Measurements from ENCODE around the gene SMURF1.

SMURF1 gene

GRCh38 chr7:99141841-99142726 is 1.8 kb downstream of the SMURF1 start:
- peak; percentile 26 to 39 for DNase-seq (ENCODE audit: low read depth in 2 of 2)

DNA sequence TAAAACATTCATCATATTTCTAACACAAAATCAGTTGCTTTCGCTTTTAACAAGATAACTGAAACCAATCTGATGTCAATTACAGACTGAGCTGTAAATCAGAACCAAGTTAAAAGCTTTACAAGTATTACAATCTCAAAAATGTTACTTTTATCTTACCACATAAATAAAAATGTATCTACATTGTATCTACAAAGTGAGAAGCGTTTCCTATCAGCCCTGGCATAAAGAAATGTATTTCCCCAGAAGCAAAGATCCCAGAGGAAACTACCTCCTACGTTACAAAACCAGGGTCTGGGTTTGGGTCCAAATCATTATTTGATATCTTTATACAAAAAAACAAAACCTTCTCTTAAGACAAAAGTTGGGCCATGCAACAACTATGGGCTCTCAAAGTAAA is 2.6 kb downstream of the SMURF1 start:
- DNase-seq (ENCODE audit: low read depth in 2 of 2), result no peak

- no peak for DNase-seq (ENCODE audit: low read depth in 2 of 2)
Observed at GRCh38 chr7:99140813-99141212, 3.1 kb downstream of the SMURF1 start.

DNA sequence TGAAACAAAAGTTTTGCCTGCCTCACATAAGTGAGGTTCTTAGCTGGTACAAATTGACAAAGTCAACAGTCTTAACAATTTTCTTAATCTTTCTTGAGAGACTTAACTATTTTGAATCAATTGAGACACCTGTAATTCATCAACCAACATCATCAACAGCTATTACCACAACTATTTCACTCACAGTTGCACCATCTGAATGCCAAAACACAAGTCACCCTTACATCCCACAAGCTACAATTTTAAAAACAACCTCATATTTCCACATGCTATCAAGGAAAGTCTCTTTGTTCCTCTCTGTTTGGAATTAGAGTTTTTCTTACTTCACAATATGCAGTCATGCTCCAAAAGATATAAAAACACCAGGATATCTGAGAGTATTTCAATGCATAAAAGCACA is 4.9 kb downstream of the SMURF1 start:
- DNase-seq (ENCODE audit: low read depth in 2 of 2), result no peak

GRCh38 chr7:99137411-99138180 is 6.3 kb downstream of the SMURF1 start:
- no peak for DNase-seq (ENCODE audit: low read depth in 2 of 2)

GRCh38 chr7:99135938-99136337 is 8.0 kb downstream of the SMURF1 start:
- DNase-seq (ENCODE audit: low read depth in 2 of 2), result no peak

- no peak for DNase-seq (ENCODE audit: low read depth in 2 of 2)
Observed at GRCh38 chr7:99133766-99134564, 9.9 kb downstream of the SMURF1 start.

DNA sequence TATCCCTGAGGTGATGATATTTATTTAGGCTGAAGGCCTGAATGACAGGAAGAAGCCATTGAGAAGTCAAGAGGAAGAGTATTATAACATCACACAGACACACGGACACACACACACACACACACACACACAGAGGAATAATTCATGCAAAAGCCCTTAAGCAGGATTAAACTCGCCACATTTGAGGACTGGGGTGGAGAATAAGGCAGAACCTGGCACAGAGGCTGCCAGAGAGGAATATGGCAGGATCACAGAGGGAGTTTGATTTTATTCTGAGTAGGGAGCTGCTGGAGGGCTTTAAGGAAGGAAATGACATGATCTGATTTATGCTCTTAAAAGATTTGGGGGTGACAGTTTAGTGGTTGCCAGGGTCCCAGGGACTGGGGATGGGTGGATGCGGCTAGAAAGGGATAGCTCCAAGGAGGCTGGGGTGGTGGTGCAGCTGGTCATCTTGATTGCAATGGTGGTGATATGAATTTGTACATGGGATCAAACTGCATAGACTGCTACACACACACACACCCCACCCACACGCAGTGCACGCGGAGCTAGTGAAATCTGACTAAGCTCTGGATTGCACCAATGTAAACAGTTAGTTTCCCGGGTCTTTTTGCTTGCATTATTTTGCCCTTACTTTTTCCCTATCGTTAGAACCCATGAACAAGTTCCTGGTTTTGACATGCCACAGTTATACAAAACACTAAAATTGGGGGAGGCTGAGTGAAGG is 11.2 kb downstream of the SMURF1 start:
- DNase-seq (ENCODE audit: low read depth in 2 of 2), result no peak

DNA sequence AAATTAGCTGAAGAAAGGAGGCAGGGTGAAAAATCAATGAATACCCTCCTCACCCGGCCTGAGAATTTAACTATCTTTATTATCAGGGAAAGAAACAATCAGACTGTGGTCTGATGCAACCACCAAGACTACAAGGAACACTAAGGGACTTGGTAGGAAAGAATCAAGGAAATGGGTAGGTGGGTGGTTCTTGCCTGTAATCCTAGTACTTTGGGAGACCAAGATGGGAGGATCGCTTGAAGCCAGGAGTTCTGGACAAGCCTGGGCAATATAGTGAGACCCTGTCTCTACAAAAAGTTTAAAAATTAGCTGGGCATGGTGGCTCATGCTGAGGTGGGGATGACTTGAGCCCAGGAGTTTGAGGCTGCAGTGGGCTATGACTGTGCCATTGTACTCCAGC is 12.6 kb downstream of the SMURF1 start:
- DNase-seq (ENCODE audit: low read depth in 2 of 2), result no peak

DNA sequence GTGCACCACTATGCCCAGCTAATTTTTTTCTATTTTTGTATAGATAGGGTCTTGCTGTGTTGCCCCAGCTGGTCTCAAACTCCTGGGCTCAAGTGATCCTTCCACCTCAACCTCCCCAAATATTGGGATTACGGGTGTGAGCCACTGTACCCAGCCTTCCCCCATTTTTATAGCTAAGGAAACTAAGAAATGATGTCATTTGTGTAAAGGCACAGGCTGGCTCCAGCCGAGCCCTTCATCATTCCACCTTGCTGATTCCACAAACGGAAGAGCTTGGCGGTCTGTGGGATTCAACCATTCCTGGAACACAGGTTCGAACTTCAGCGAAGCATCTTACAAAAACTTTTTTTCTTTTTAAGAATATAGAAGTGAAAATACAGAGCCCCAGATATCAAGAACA is 14.4 kb downstream of the SMURF1 start:
- DNase-seq (ENCODE audit: low read depth in 2 of 2), result no peak

DNA sequence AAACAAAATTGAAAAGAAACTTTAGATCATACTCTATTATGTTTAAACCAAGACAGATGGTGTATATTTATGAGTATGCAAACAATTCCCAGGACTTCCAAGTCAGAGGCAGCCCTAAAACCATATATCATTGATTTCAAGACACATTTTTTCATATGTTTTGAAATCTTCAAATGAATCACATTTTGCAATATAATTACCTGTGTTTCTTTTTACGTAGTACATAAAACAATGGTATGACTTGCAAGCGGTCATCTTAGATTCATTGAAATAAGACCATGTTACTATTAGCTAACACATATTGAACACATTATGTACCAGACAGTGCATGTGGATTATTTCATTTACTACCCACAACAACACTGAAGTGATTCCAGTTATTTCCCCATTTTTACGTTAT is 14.9 kb downstream of the SMURF1 start:
- DNase-seq (ENCODE audit: low read depth in 2 of 2), result no peak

GRCh38 chr7:99128076-99128950 is 15.6 kb downstream of the SMURF1 start:
- no peak for DNase-seq (ENCODE audit: low read depth in 2 of 2)

DNA sequence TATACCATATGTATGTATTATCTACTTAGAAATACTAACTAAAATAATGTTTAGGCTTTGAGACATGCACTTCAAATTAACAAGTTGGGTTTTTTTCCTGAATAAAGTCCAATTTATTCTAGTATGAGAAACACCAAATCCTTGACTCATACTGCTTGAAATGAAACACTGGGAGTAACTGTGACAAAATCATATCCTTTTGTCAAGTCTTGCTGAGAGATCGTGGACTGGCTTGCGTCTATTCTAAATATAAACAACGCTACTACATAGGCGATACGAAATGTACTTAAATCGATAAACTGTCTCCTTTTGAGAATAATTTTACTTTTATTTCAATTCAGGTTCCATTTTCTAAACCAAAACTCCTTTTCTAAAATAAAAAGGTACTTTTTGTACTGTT is 16.3 kb downstream of the SMURF1 start:
- no peak for DNase-seq (ENCODE audit: low read depth in 2 of 2)

DNA sequence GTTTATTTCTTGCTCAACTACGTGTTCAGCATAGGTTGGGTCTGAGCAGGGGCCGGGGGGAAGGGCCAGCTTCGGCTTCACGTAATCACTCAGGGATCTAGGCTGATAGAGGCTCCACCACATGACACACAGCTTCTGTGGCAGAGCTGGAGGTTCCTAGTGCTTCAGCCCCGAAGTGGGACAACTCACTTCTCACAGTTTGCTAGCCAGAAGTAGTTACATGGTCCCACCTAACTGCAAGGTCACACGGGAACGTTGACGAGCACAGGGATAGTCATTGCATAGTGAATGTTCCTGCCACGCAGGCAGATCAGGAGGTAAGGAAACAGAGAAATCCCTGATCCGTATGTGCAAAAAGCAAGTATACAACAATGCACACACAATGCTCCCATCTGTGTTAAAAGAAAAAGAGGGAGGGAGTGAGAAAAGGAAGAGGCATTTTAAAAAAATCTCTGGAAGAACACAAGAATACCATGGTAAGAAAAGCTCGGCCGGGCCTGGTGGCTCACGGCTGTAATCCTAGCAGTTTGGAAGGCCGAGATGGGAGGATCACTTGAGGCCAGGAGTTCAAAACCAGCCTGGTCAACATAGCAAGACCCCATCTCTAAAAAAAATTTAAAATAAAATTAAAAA is 16.9 kb downstream of the SMURF1 start:
- DNase-seq (ENCODE audit: low read depth in 2 of 2), result no peak

DNA sequence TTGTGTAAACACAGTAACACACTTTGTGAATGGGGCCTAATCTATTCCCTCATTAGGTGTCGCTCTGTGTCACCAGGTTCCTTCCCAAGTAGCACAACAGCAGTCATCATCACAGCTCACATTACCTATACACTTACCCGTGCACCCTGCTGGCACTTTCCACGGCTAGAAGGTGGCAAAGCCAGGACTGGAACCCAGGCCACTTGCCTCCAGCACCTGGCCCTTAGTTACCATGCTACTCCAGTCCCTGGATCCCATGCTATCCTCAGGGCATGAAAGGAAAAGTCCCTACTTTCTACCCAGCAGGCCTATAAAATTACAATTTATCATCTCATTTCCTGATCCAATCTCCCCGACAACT is 18.4 kb downstream of the SMURF1 start:
- DNase-seq (ENCODE audit: low read depth in 2 of 2), result no peak

GRCh38 chr7:99124751-99125504 is 19.0 kb downstream of the SMURF1 start:
- DNase-seq (ENCODE audit: low read depth in 2 of 2), result no peak

GRCh38 chr7:99124236-99124635 is 19.7 kb downstream of the SMURF1 start:
- no peak for DNase-seq (ENCODE audit: low read depth in 2 of 2)

GRCh38 chr7:99123571-99124033 is 20.3 kb downstream of the SMURF1 start:
- DNase-seq (ENCODE audit: low read depth in 2 of 2), result no peak

- no peak for DNase-seq (ENCODE audit: low read depth in 2 of 2)
Observed at GRCh38 chr7:99122762-99123161, 21.1 kb downstream of the SMURF1 start.
